Stimulated activated naive CD8-positive, alpha-beta T cell treated with anti-CD3 and anti-CD28 coated beads, Interleukin-15, amount 100 ng/mL, for 72 hours (primary cell): Measurements from ENCODE around the gene EHD4.
A peak's percentile ranks its signal among the peaks of the same experiment; 100 is the strongest.

Experiments
- ATAC-seq: fragments of 150-1000 bp; cut with Tn5 transposase; 2 replicates; pipeline ENCODE4 v1.10.0; 2021; ENCODE audit warnings: mild to moderate bottlenecking, moderate library complexity
- DNase-seq, 2 donors: peaks; one replicate each; pipeline ENCODE4 v3.0.0; 2021 to 2022
- H3K27ac Mint-ChIP-seq, 2 donors: one replicate each; pipeline ENCODE4 v1.8.0; 2022; ENCODE audit warnings: mild to moderate bottlenecking in 2 of 2, mixed read lengths in 2 of 2, moderate library complexity in 2 of 2
- H3K27me3 Mint-ChIP-seq: one replicate; pipeline ENCODE4 v1.8.0; 2022; ENCODE audit warnings: mixed read lengths
- H3K4me1 Mint-ChIP-seq: one replicate; pipeline ENCODE4 v1.8.0; 2022; ENCODE audit warnings: mild to moderate bottlenecking, mixed read lengths
- H3K4me3 Mint-ChIP-seq, 2 donors: one replicate each; pipeline ENCODE4 v1.8.0; 2022; ENCODE audit warnings: mild to moderate bottlenecking in 2 of 2, mixed read lengths in 2 of 2, moderate library complexity in 1 of 2
- H3K9me3 Mint-ChIP-seq, 2 donors: one replicate each; pipeline ENCODE4 v1.8.0; 2022; ENCODE audit warnings: mixed read lengths in 2 of 2

EHD4 gene

GRCh38 chr15:41999290-42000285 is 27.2 kb upstream of the EHD4 start:
- H3K9me3 Mint-ChIP-seq = no peaks in the 10 kb centered on the region
- no peaks in the 10 kb centered on the region for H3K4me1 Mint-ChIP-seq
- H3K27ac Mint-ChIP-seq = no peak overlapping the region
- DNase-seq (no peak), ATAC-seq (peak; percentile 84)
- no peaks in the 10 kb centered on the region for H3K27me3 Mint-ChIP-seq
- no peak overlapping the region for H3K4me3 Mint-ChIP-seq

GRCh38 chr15:41997845-41998244 is 25.5 kb upstream of the EHD4 start:
- H3K4me3 Mint-ChIP-seq = no peak overlapping the region
- ATAC-seq (no peak), DNase-seq (no peak)
- peak overlapping the region in 1 of 2 donors; percentile 41 for H3K27ac Mint-ChIP-seq
- H3K4me1 Mint-ChIP-seq = no peaks in the 10 kb centered on the region
- no peaks in the 10 kb centered on the region for H3K27me3 Mint-ChIP-seq
- no peaks in the 10 kb centered on the region for H3K9me3 Mint-ChIP-seq

- H3K9me3 Mint-ChIP-seq = no peaks in the 10 kb centered on the region
- H3K27ac Mint-ChIP-seq = peak overlapping the region in 1 of 2 donors; percentile 63
- ATAC-seq (no peak), DNase-seq (no peak)
- H3K27me3 Mint-ChIP-seq = no peaks in the 10 kb centered on the region
- H3K4me1 Mint-ChIP-seq = no peaks in the 10 kb centered on the region
- no peak overlapping the region for H3K4me3 Mint-ChIP-seq
These were observed 24.7 kb upstream of the EHD4 start for GRCh38 chr15:41996921-41997592.

DNA sequence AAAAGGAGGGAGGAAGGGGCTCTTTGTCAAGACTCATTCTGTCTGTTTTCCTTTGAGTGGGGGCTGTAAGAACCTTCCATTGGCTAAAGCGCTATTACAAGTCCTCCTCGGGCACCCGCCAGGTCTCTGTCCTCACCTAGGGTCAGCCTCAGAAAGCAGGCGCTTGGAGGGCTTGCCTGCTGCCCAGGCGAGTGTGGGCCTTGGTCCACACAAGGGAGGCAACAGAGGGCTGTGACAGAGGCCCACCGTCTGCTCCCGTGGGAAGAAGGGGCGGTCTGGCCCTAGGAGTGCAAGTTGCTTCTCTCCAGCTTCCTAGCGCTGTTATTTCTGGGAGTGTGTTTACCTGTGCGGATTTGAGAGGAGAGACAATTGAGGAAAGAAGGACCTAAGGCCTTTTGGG is 24.0 kb upstream of the EHD4 start:
- no peak overlapping the region for H3K4me3 Mint-ChIP-seq
- ATAC-seq (no peak), DNase-seq (no peak)
- H3K9me3 Mint-ChIP-seq = no peaks in the 10 kb centered on the region
- no peaks in the 10 kb centered on the region for H3K27me3 Mint-ChIP-seq
- peak overlapping the region in 1 of 2 donors; percentile 1 for H3K27ac Mint-ChIP-seq
- no peaks in the 10 kb centered on the region for H3K4me1 Mint-ChIP-seq

DNA sequence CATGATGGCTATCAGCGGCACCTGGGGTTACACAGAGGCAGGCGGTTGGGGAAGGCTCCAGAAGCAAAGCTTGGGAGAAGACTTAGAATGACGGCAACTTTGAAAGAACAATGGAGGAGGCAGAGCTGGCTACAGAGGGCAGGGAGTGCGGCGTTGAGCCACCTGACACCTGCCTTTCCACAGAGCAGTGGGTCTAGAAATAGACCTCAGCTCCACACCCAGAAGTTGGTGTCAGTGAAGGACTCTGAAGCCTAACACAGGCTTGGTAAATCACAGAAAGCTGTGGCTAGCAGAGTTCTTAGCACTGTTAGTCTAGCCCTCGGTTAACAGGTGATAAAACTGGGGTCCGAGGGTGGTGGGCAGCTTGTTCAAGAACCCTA is 23.1 kb upstream of the EHD4 start:
- H3K9me3 Mint-ChIP-seq = no peaks in the 10 kb centered on the region
- ATAC-seq (no peak), DNase-seq (no peak)
- no peaks in the 10 kb centered on the region for H3K4me1 Mint-ChIP-seq
- H3K27me3 Mint-ChIP-seq = no peaks in the 10 kb centered on the region
- no peak overlapping the region for H3K27ac Mint-ChIP-seq
- no peak overlapping the region for H3K4me3 Mint-ChIP-seq

DNA sequence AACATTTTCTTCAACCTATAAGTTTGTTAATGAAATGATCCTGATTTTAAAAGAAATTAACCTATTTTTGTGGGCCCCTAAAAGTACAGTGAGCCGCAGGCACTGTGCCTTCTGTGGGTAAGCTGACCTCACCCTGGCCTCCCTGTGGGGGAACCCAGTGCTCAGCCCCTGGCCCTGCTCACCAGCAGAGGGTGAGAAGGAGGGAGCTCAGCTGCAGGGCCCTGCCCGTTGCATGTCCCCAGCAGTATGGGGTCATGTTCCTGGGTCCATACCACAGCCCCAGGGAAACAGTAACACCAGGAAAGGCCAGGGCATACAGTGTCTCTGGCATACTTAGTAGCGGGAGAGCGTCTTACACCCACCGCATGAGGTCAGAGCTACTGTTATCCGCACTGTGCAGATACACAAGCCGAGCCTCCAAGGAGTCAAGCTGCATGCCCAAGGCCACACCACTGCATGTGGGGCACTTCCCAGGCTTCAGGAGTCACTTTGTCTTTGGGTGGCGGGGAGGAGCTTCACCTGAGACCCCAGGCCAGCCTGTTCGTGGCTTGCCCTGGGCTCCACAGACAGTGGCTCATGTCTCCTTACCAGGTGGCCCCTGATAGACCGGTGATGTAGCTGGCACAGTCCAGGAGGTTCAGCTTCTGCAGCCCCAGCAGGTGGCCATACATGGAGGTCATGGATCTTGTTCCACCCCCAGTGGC is 22.6 kb upstream of the EHD4 start:
- Mint-ChIP-seq H3K27me3 (no peaks in the 10 kb centered on the region), H3K4me3 (no peak overlapping the region), H3K4me1 (no peaks in the 10 kb centered on the region), H3K9me3 (no peaks in the 10 kb centered on the region), H3K27ac (peak overlapping the region in 1 of 2 donors; percentile 54)
- ATAC-seq (no peak), DNase-seq (no peak)

- H3K4me3 Mint-ChIP-seq = no peak overlapping the region
- ATAC-seq (no peak), DNase-seq (no peak)
- H3K27ac Mint-ChIP-seq = no peak overlapping the region
- H3K4me1 Mint-ChIP-seq = no peaks in the 10 kb centered on the region
- H3K9me3 Mint-ChIP-seq = no peaks in the 10 kb centered on the region
- H3K27me3 Mint-ChIP-seq = no peaks in the 10 kb centered on the region
These were observed 21.9 kb upstream of the EHD4 start for GRCh38 chr15:41994171-41994650.

DNA sequence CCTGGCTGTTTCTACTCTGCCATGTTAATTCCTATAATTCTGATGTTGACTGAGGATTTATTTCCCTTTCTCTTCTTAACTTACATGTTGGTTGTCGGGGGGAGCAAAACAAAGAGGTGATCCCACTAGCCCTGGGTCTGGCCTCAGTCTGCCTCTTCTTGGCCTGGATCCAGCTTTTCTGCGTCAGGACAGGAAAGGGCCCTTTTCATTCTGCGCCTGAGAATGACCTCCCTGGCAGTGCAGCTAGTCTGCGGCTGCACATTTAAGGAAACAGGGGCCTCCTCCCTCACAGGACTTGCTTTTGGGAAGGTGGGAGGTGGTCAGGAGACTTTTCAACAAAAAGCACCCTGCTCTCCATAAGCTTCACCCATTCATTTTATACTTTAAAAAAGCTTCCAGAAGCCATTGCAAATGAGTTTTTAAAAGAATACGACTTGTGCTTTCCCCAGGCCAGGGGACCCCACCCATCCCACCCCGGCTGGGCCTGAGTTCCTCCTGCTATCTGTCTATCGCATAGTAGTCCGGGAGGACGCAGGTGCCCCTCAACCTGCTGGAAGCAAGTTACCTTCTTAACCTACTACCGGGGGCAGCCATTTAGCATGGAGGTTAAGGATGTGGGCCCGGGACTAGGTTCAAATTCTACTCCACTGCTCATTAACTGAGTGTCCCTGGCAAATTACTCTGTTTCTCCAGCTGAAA is 21.3 kb upstream of the EHD4 start:
- no peaks in the 10 kb centered on the region for H3K27me3 Mint-ChIP-seq
- no peaks in the 10 kb centered on the region for H3K9me3 Mint-ChIP-seq
- ATAC-seq (no peak), DNase-seq (no peak)
- no peak overlapping the region for H3K4me3 Mint-ChIP-seq
- no peak overlapping the region for H3K27ac Mint-ChIP-seq
- no peaks in the 10 kb centered on the region for H3K4me1 Mint-ChIP-seq

DNA sequence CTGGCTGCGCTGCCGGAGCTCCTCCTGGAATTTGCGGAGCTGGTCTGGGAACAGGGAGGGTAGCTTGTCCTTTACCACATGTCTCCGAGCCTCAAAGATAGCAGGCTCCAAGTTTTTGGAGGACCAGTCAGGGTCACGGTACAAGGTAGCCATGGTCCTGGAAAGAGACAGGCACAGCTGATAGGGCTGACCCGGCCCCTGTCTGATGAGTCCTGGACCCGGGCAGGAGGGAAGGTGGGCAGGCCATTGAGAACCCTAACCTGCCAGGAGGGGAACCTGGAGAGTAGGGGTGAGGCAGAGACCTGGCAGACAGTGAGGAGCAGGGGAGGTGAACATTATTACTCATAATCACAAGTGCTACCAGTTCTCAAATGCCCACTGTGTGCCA is 20.4 kb upstream of the EHD4 start:
- no peaks in the 10 kb centered on the region for H3K4me1 Mint-ChIP-seq
- peak overlapping the region in 1 of 2 donors; percentile 25 for H3K27ac Mint-ChIP-seq
- H3K4me3 Mint-ChIP-seq = no peak overlapping the region
- no peaks in the 10 kb centered on the region for H3K9me3 Mint-ChIP-seq
- DNase-seq (no peak), ATAC-seq (no peak)
- no peaks in the 10 kb centered on the region for H3K27me3 Mint-ChIP-seq

DNA sequence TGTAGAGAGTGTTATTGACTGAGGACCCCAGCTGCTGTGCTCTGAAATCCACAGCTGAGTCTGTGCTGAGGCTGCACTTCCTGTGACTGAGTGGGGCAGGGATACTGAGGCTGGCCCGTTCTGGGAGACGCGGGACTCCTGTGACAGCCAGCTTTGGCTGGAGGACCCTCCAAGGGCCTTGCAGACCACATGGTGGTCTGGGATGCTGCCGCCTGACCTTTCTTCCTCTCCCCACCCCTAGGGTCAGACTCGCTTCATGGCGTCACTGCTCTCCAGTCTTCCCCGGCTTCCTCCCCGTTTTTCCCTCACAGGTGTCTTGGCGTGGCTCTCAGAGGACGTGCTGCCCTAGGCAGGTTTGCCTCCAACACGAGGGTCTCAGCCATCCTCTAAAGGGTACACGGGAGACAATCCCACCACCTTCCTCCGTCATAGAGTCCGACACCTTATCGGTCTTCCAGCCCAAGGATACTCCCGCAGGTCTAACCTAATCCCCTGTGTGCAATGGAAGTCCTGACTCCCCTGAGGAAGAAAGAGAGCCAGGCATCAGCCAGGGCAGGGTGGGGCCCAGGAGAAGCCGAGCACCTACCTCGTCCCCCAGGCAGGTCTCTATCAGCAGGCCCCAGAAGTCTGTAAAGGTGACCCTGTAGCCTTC is 19.9 kb upstream of the EHD4 start:
- Mint-ChIP-seq H3K27ac (no peak overlapping the region), H3K27me3 (no peaks in the 10 kb centered on the region), H3K9me3 (no peaks in the 10 kb centered on the region), H3K4me3 (no peak overlapping the region), H3K4me1 (no peaks in the 10 kb centered on the region)
- DNase-seq (no peak), ATAC-seq (no peak)

DNA sequence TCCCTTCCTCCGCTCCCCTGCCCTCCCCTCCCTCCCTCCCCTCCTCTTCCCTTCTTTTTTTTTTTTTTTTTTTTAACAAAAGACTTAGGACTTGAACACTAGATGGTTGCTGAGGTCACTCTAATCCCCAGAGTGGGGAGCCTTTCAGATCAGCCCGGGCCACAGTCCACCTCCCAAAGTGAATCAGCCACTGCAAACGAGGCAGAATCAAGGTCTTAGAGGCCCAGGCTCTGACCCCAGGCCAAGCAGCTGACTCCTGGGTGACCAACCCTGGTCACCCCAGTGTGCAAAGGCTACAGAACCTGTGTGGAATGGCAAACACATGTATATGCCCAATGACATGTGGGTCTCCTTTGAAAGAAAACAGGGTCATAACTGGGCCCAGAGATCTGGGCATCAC is 18.3 kb upstream of the EHD4 start:
- no peak overlapping the region for H3K27ac Mint-ChIP-seq
- ATAC-seq = no peak
- H3K9me3 Mint-ChIP-seq = no peaks in the 10 kb centered on the region

DNA sequence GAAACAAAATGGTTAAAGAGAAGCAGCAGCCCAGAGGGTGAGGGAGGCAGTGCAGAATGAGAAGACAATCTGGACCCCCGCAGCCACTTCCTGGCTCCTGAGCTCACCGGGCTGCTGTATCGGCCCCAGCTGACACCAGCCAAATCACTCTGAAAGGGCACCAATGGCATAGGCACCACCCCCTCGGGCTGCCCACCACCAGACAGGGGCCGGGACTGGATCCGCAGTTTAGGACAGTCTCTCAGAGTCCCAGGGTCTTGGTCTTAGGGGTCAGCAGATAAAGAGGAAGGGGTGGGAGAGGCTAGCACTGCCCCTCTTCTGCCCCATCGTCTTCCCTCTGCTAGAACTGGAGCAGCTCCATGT is 17.9 kb upstream of the EHD4 start:
- DNase-seq = no peak
- Mint-ChIP-seq H3K4me1 (no peaks in the 10 kb centered on the region), H3K27me3 (no peaks in the 10 kb centered on the region), H3K4me3 (no peak overlapping the region), H3K9me3 (no peaks in the 10 kb centered on the region), H3K27ac (no peak overlapping the region)
- ATAC-seq = no peak

More for the DNA sequence above, 18.3 kb upstream of the EHD4 start:
- Mint-ChIP-seq H3K4me3 (no peak overlapping the region), H3K27me3 (no peaks in the 10 kb centered on the region), H3K4me1 (no peaks in the 10 kb centered on the region)
- DNase-seq = no peak

GRCh38 chr15:41989573-41990242 is 17.4 kb upstream of the EHD4 start:
- H3K27ac Mint-ChIP-seq = no peak overlapping the region

GRCh38 chr15:41988896-41989572 is 16.7 kb upstream of the EHD4 start:
- no peak for ATAC-seq
- no peak for DNase-seq
- no peaks in the 10 kb centered on the region for H3K9me3 Mint-ChIP-seq
- no peak overlapping the region for H3K27ac Mint-ChIP-seq
- H3K4me1 Mint-ChIP-seq = no peaks in the 10 kb centered on the region
- H3K27me3 Mint-ChIP-seq = no peaks in the 10 kb centered on the region
- H3K4me3 Mint-ChIP-seq = no peak overlapping the region

More at GRCh38 chr15:41989573-41990242, 17.4 kb upstream of the EHD4 start:
- DNase-seq (peak; percentile 82 to 83), ATAC-seq (peak; percentile 92)
- H3K4me1 Mint-ChIP-seq = no peaks in the 10 kb centered on the region
- no peaks in the 10 kb centered on the region for H3K27me3 Mint-ChIP-seq
- no peaks in the 10 kb centered on the region for H3K9me3 Mint-ChIP-seq
- no peak overlapping the region for H3K4me3 Mint-ChIP-seq
